Kidney epithelial cell (primary cell): ENCODE results near the gene SFSWAP. TPM values are rescaled to one million over a fixed set of nuclear protein-coding genes. Genes with fewer than 3 reads are reported as not detected.

ENCODE experiments used
- DNase-seq: peaks from one replicate; pipeline ENCODE4 v3.0.0-alpha.2; 2010; ENCODE audit warnings: low read depth
- H3K27me3 ChIP-seq: 2 replicates; pipeline ENCODE4 v1.6.0; 2011; ENCODE audit warnings: low read length; ENCODE audit not compliant: control insufficient read depth, insufficient read depth
- H3K36me3 ChIP-seq: 2 replicates; pipeline ENCODE4 v1.5.1; 2011; ENCODE audit warnings: low read length; ENCODE audit not compliant: control insufficient read depth, insufficient read depth
- H3K4me3 ChIP-seq: 2 replicates; pipeline ENCODE4 v1.5.1; 2011; ENCODE audit warnings: low read depth, mild to moderate bottlenecking, control low read depth, low read length
- total RNA-seq: library from RNA; depleted of rRNA; stranded (reverse); fragments of >200 nt; gene quantifications from 2 replicates; pipeline ENCODE4 v1.2.3, GENCODE V29; 2015
- TF ChIP-seq, protein P1 (sequence below): IDR thresholded peaks from 2 replicates; pipeline ENCODE4 v1.5.1; 2011; ENCODE audit warnings: mild to moderate bottlenecking, moderate library complexity, low read length, control low read depth, inconsistent platforms; ENCODE audit not compliant: insufficient read depth, poor library complexity, severe bottlenecking

Gene SFSWAP
- total RNA-seq, 1 donor from 2014 or later = 27.7 TPM

DNA sequence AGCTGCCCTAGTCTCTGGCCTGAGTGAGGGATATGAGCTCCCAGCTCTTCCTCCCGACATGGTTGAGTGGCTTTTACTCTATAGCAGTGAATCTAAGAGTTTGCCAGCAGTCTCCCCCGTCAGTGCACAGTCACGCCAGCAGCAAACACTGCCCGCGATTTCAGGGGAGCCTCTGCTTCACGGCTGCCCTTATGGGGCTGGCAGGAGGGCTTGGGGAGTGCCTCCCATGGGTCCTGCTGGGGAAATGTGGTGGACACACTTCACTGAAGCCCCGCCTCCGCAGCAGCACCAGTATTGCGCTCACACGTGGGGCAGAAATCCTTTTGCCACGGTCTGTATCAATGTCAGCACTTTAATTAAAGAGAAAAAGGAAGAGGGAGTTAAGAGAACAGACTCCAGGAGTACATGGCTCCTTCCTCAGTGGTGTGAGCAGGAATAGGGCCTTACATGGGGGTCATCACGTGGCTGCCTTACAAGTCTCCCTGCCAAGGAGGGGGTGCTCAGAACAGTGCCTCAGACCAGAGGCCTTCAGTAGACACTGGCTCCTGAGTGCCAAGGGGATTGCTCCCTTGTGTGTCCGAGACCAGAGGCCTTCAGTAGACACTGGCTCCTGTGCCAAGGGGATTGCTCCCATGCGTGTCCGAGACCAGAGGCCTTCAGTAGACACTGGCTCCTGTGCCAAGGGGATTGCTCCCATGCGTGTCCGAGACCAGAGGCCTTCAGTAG lies 55.7 kb downstream of the SFSWAP start:
- H3K36me3 ChIP-seq = peaks cover 2% of the 10 kb centered on the region
- TF ChIP-seq, protein P1, sequence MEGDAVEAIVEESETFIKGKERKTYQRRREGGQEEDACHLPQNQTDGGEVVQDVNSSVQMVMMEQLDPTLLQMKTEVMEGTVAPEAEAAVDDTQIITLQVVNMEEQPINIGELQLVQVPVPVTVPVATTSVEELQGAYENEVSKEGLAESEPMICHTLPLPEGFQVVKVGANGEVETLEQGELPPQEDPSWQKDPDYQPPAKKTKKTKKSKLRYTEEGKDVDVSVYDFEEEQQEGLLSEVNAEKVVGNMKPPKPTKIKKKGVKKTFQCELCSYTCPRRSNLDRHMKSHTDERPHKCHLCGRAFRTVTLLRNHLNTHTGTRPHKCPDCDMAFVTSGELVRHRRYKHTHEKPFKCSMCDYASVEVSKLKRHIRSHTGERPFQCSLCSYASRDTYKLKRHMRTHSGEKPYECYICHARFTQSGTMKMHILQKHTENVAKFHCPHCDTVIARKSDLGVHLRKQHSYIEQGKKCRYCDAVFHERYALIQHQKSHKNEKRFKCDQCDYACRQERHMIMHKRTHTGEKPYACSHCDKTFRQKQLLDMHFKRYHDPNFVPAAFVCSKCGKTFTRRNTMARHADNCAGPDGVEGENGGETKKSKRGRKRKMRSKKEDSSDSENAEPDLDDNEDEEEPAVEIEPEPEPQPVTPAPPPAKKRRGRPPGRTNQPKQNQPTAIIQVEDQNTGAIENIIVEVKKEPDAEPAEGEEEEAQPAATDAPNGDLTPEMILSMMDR = no peak
- no peaks in the 10 kb centered on the region for H3K27me3 ChIP-seq
- no peak for DNase-seq
- no peak overlapping the region for H3K4me3 ChIP-seq

DNA sequence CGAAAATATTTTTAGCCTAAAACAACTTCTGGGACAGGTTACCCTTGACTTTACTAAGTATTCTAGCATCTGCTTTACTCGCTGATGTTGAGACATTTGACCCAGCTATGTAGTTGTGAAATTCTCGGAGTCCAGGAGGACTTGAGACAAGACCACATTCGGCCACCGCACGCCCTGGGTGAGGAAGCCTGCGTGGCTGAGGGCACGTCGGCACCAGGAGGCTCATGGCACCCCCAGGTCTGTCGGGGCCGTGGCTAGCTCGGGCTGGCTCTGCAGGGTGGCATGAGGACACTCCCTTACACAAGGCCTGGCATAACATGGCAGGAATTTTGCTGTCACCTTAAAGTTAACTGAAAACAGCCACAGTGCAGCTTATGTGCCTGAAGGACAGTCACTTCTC lies 59.2 kb downstream of the SFSWAP start:
- no peaks in the 10 kb centered on the region for H3K27me3 ChIP-seq
- H3K4me3 ChIP-seq = no peak overlapping the region
- TF ChIP-seq, protein P1 = no peak
- peaks cover 2% of the 10 kb centered on the region for H3K36me3 ChIP-seq
- DNase-seq = no peak

DNA sequence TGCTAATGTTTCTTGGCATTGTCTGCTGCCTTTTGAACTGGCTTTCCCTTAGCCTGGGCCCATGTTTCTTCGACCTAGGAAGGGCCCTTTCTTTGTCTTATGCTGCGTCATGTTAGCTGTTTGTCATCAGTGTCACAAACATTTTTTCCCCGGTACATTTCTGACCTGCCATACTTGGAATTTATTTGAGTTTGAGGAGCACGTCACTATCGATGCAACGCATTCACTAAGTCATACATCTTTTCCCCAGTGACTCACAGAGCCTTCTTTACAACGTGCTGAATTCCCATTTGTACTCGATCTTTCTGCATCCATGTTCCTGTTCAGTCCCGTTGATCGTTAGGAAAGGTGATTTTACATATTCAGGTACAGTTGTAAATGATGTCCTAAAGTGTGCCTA lies 61.1 kb downstream of the SFSWAP start:
- DNase-seq = no peak
- Histone ChIP-seq H3K4me3 (no peak overlapping the region), H3K27me3 (no peaks in the 10 kb centered on the region), H3K36me3 (peaks cover 2% of the 10 kb centered on the region)
- TF ChIP-seq, protein P1 = no peak

DNA sequence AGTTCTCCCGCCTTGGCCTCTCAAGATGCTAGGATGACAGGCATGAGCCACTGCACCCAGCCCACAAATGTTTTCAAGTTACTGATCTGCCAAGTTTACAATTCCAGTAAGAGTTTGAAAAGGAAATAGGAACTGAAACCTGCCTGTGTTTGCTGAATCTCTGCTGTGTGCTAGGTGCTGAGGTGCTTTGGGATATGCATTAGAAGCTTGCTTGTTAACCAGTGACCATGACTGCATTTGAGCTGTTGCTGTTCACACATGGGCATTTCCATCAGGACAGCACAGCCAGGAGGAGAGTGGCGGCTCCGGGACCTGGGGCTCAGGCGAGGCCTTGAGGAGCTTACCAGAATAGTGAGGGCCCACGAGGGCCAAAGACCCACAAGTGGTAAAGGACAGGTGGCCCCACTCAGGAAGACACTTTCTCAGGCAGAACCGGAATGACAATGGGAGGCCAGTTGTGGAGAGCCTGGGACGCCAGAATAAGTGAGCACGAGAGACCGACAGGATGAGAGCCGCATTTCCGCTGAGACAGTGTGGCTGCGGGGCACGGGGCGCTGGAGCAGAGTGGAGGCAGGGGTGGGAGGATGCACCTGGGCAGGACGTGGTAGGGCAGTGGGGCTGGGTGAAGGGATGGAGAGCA lies 62.8 kb downstream of the SFSWAP start:
- DNase-seq = no peak
- TF ChIP-seq, protein P1 = no peak
- H3K27me3 ChIP-seq = no peaks in the 10 kb centered on the region
- peaks cover 2% of the 10 kb centered on the region for H3K36me3 ChIP-seq
- no peak overlapping the region for H3K4me3 ChIP-seq

DNA sequence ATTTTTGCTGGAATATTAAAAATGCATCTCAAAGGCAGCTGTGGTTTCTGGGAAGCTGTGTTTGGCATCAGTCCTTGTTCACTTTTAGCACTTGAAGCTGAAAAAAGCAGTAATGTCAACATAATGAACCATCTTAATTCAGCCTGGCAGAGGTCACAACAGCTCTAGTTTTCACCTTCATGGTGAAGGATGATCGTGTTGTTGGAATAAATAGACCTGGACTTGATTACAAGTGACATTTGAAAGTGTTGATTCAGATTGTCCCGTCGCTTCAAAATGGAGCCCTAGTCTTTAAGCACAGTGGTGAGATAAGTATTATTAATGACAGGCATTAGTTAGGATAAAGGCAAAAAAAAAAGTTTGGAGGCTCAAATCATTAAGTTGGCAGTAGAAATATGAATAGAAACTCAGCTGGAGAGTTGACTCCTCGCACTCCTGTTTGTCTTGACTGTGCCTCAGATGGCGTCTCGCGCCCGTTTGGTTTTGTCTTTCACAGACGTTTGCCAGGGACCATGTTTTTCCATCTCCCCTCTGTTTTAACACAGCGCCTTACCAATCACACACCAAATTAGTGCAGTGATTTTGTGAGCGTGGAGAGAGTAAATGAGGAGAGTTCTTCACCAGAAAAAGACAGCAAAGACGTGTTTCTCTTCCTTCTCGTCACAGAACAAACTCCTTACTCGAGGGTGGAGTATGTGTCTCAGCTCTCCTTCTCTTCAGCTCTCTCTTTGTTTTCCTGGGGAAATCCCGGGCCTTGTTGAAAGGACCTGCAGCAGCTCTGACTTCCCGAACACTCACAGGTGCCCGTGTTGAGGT lies 63.9 kb downstream of the SFSWAP start:
- no peak overlapping the region for H3K4me3 ChIP-seq
- H3K36me3 ChIP-seq = peaks cover 2% of the 10 kb centered on the region
- no peaks in the 10 kb centered on the region for H3K27me3 ChIP-seq
- TF ChIP-seq, protein P1 = no peak
- DNase-seq = no peak
